Measurements from ENCODE around the gene NR5A2. TPM values are rescaled to one million over a fixed set of nuclear protein-coding genes. Genes with fewer than 3 reads are reported as not detected.

Gene NR5A2
- total RNA-seq, 1 donor from 2014 or later = not detected

GRCh38 chr1:200152336-200152735, 124.8 kb downstream of the NR5A2 start:
- Histone ChIP-seq H3K4me2 (no peak overlapping the region), H3K79me2 (ENCODE audit: low read depth) (no peaks in the 10 kb centered on the region), H4K20me1 (ENCODE audit: low read depth) (no peaks in the 10 kb centered on the region), H3K9me3 (ENCODE audit: low read depth) (no peaks in the 10 kb centered on the region), H3K36me3 (no peaks in the 10 kb centered on the region), H3K4me1 (no peaks in the 10 kb centered on the region), H3F3A (ENCODE audit: low read depth) (no peaks in the 10 kb centered on the region), H3K27ac (no peak overlapping the region), H3K4me3 (no peak overlapping the region), H2AFZ (replicated peaks) (no peak overlapping the region), H3K9ac (no peak overlapping the region), H3K27me3 (no peaks in the 10 kb centered on the region)
- Mint-ChIP-seq H3K9me3 (peaks cover 2% of the 10 kb centered on the region), H3K4me1 (peaks cover 4% of the 10 kb centered on the region), H3K4me3 (no peak overlapping the region), H3K27ac (no peak overlapping the region), H3K27me3 (ENCODE audit: insufficient read depth, low read depth) (no peaks in the 10 kb centered on the region), H3K36me3 (no peaks in the 10 kb centered on the region)
- no peak for TF ChIP-seq EZH2phosphoT487 (IDR thresholded peaks at IDR 0.05)
- TF ChIP-seq EZH2 (IDR thresholded peaks at IDR 0.05) = no peak
- DNase-seq (ENCODE audit: low spot score) = no peak

GRCh38 chr1:200153277-200154055, 126.0 kb downstream of the NR5A2 start:
- Mint-ChIP-seq H3K9me3 (no peaks in the 10 kb centered on the region), H3K27ac (no peak overlapping the region), H3K36me3 (no peaks in the 10 kb centered on the region), H3K27me3 (ENCODE audit: insufficient read depth, low read depth) (no peaks in the 10 kb centered on the region), H3K4me1 (peaks cover 4% of the 10 kb centered on the region), H3K4me3 (no peak overlapping the region)
- H3K4me2 ChIP-seq = no peak overlapping the region
- no peak overlapping the region for H3K27ac ChIP-seq
- no peaks in the 10 kb centered on the region for H3K36me3 ChIP-seq
- no peak overlapping the region for H3K9ac ChIP-seq
- no peaks in the 10 kb centered on the region for H3F3A ChIP-seq (ENCODE audit: low read depth)
- H3K27me3 ChIP-seq = no peaks in the 10 kb centered on the region
- no peaks in the 10 kb centered on the region for H3K9me3 ChIP-seq (ENCODE audit: low read depth)
- no peak overlapping the region for H2AFZ ChIP-seq (replicated peaks)
- no peaks in the 10 kb centered on the region for H3K4me1 ChIP-seq
- H3K79me2 ChIP-seq (ENCODE audit: low read depth) = no peaks in the 10 kb centered on the region
- no peak overlapping the region for H3K4me3 ChIP-seq
- TF ChIP-seq CTCF (IDR thresholded peaks at IDR 0.05) = no peak
- TF ChIP-seq EZH2 (IDR thresholded peaks at IDR 0.05) = no peak
- no peak for TF ChIP-seq EZH2phosphoT487 (IDR thresholded peaks at IDR 0.05)
- no peaks in the 10 kb centered on the region for H4K20me1 ChIP-seq (ENCODE audit: low read depth)
- DNase-seq (ENCODE audit: low spot score) = no peak

GRCh38 chr1:200154069-200154767, 126.7 kb downstream of the NR5A2 start:
- no peak overlapping the region for H2AFZ ChIP-seq (replicated peaks)
- H3K27ac ChIP-seq = no peak overlapping the region
- H3K9ac ChIP-seq = no peak overlapping the region
- H3K9me3 Mint-ChIP-seq = no peaks in the 10 kb centered on the region
- H3K4me3 Mint-ChIP-seq = no peak overlapping the region
- no peaks in the 10 kb centered on the region for H3K79me2 ChIP-seq (ENCODE audit: low read depth)
- H3K9me3 ChIP-seq (ENCODE audit: low read depth) = no peaks in the 10 kb centered on the region
- H3K4me1 Mint-ChIP-seq = peaks cover 4% of the 10 kb centered on the region
- TF ChIP-seq EZH2phosphoT487 (IDR thresholded peaks at IDR 0.05) (no peak), CTCF (IDR thresholded peaks at IDR 0.05) (no peak), EZH2 (IDR thresholded peaks at IDR 0.05) (no peak)
- no peak overlapping the region for H3K4me2 ChIP-seq
- H3K27me3 ChIP-seq = no peaks in the 10 kb centered on the region
- H3K27ac Mint-ChIP-seq = no peak overlapping the region
- no peak for DNase-seq (ENCODE audit: low spot score)
- H3K27me3 Mint-ChIP-seq (ENCODE audit: insufficient read depth, low read depth) = no peaks in the 10 kb centered on the region
- no peak overlapping the region for H3K4me3 ChIP-seq
- no peaks in the 10 kb centered on the region for H3K4me1 ChIP-seq
- H3F3A ChIP-seq (ENCODE audit: low read depth) = no peaks in the 10 kb centered on the region
- no peaks in the 10 kb centered on the region for H4K20me1 ChIP-seq (ENCODE audit: low read depth)
- H3K36me3 ChIP-seq = no peaks in the 10 kb centered on the region
- H3K36me3 Mint-ChIP-seq = no peaks in the 10 kb centered on the region

DNA sequence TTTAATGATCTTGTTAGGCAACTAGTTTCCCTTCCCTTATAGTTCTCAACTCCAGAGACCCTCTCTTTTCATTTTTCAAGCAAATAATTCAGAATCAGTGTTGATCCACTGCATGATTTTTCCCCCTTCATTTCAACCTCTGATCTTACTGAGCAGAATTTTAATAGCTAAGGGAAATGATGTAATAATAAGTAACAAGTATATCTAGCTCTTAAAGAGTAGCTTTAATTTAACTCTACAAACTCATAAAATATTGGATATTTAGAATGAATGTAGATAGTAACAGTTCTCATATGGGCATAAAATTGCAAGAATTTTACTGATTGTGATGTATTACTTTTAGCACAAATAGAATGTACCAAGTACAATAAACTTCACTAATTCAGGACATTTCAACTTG, 130.2 kb downstream of the NR5A2 start:
- Mint-ChIP-seq H3K27ac (no peak overlapping the region), H3K4me3 (no peak overlapping the region), H3K27me3 (ENCODE audit: insufficient read depth, low read depth) (peaks cover 2% of the 10 kb centered on the region), H3K9me3 (no peaks in the 10 kb centered on the region), H3K36me3 (no peaks in the 10 kb centered on the region), H3K4me1 (no peaks in the 10 kb centered on the region)
- Histone ChIP-seq H3K4me3 (no peak overlapping the region), H3F3A (ENCODE audit: low read depth) (no peaks in the 10 kb centered on the region), H3K4me1 (no peaks in the 10 kb centered on the region), H3K9ac (no peak overlapping the region), H4K20me1 (ENCODE audit: low read depth) (no peaks in the 10 kb centered on the region), H3K36me3 (no peaks in the 10 kb centered on the region), H3K9me3 (ENCODE audit: low read depth) (no peaks in the 10 kb centered on the region), H3K79me2 (ENCODE audit: low read depth) (no peaks in the 10 kb centered on the region), H3K27me3 (no peaks in the 10 kb centered on the region), H3K27ac (no peak overlapping the region), H2AFZ (replicated peaks) (no peak overlapping the region), H3K4me2 (no peak overlapping the region)
- TF ChIP-seq EZH2 (IDR thresholded peaks at IDR 0.05) (no peak), CTCF (IDR thresholded peaks at IDR 0.05) (no peak), EZH2phosphoT487 (IDR thresholded peaks at IDR 0.05) (no peak)
- no peak for DNase-seq (ENCODE audit: low spot score)

Data from neural progenitor cell (in vitro differentiated cells).